SH-SY5Y (cell line): ENCODE data around the gene REXO2.

ENCODE experiments used
- GATA2 ChIP-seq: IDR thresholded peaks from 2 replicates; pipeline ENCODE4 v1.6.1; 2011; ENCODE audit warnings: mild to moderate bottlenecking, low read depth, low read length
- GATA3 ChIP-seq: IDR thresholded peaks from 2 replicates; pipeline ENCODE4 v1.6.1; 2011; ENCODE audit warnings: low read depth, mild to moderate bottlenecking, low read length, moderate library complexity

DNA sequence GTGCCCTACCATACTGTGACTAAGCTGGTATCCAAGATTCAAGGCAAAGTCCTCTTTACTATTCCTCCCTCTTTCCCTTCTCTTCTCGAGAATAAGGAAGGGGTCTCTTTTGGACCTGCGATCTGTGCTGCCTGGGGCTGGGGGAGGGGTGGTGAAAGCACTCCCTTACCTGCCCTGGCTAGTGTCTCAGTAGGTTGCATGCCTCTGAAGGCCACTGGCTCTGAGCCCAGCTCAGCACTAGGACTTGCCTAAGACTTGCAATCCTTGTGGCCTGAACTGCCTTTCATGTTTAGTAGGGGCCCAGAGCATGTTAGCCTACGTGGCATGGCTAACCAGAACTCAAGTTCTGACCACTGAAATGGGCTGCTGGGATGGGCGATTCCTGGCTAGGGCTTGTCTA, 13.0 kb upstream of the REXO2 start:
- no peak for TF ChIP-seq GATA2
- no peak for TF ChIP-seq GATA3
